G401.6 (cell line): ENCODE measurements around the gene AP2A2.

Source experiments
- FAIRE-seq: peaks from 2 replicates; lab custom pipeline; 2012; peaks lifted over from hg19 to GRCh38; lab: Jason Lieb, UNC

Gene AP2A2

DNA sequence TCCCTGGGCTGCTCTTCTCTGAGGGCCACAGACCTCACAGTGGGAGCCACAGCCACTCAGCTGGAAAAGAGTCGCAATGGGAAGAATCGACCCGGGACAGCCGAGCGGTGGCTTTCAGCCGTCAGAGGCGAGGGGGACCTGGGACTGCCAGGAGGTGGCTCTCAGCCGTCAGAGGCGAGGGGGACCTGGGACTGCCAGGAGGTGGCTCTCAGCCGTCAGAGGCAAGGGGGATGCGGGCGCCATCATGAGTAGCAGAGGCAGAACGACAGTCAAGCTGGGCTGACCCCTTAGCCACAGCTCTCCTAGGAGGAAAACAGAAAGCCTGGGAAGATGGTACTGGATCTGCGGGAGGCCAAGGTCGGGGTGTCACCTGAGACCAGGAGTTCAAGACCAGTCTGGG, 134.1 kb downstream of the AP2A2 start:
- FAIRE-seq: no peak

DNA sequence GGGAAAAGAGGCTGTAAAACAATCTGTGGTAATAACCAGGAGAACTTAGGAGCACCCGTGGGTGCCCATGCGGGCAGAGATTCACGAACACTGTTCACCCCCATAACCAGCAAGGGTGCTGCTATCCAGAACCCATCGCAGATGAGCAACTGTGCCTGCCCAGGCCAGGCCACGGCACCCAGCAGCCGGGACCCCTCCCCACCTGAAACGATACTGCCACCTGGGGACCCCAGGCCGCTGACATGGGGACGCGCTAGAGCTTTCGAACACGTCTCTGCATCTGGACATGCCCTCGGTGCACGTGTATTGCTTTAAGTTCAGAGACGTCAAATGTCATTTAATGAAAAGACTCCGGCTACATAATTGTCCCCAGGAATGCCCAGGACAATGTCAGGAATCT, 134.7 kb downstream of the AP2A2 start:
- FAIRE-seq: no peak

DNA sequence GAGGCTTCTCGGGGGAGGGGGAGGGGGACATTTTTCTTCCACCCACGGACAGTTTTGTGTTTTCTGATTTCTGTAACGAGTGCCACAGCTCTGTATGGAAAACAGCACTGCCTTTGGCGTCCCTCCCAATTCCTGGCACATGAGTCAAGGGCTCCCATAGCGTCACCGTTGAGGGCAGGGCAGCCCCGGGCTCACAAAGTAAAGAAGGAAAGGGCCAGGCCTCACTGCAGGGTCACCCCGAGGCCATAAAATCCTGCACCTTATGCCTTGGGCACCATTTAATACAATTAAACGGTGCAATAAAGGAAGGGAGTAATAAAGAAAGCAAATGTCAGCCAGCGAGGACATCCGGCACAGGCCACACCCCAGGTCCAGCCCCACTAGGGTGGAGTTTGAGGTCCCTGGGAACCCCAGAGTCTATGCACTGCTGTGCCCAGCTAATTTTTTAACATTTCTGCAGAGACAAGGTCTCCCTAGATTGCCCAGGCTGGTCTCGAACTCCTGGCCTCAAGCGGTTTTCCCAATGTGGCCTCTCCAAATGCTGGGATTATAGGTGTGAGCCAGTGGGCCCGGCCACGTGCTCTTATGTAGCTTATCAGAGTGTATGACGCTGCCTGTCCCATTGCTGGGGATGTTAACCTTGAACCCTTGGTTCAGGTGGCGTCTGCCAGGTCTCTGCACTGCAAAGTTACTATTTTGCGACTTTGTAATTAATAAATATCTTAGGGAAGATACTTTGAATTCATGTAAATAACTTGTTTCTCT, 135.4 kb downstream of the AP2A2 start:
- no peak for FAIRE-seq
